Endodermal cell (in vitro differentiated cells): ENCODE data around the gene CORO2B. TPM values are rescaled to one million over a fixed set of nuclear protein-coding genes. Genes with fewer than 3 reads are reported as not detected.
A peak's percentile ranks its signal among the peaks of the same experiment; 100 is the strongest.

Experiments used
- DNase-seq: peaks from one replicate; pipeline ENCODE4 v3.0.0-alpha.2; 2017
- H3K27ac ChIP-seq: 2 replicates; pipeline ENCODE4 v1.5.1; 2013; ENCODE audit warnings: mild to moderate bottlenecking, low read depth, low read length, moderate library complexity
- H3K27me3 ChIP-seq: 2 replicates; pipeline ENCODE4 v1.6.1; 2013; ENCODE audit warnings: mild to moderate bottlenecking, low read length, moderate library complexity; ENCODE audit not compliant: insufficient read depth, control insufficient read depth, poor library complexity, severe bottlenecking
- H3K36me3 ChIP-seq: 2 replicates; pipeline ENCODE4 v1.7.0; 2013; ENCODE audit warnings: mild to moderate bottlenecking, low read length, moderate library complexity; ENCODE audit not compliant: control insufficient read depth, insufficient read depth
- H3K4me1 ChIP-seq: one replicate; pipeline ENCODE4 v1.7.0; 2013; ENCODE audit warnings: low read length; ENCODE audit not compliant: control insufficient read depth, insufficient read depth
- H3K4me3 ChIP-seq: 2 replicates; pipeline ENCODE4 v1.5.1; 2013; ENCODE audit warnings: mild to moderate bottlenecking, low read length, moderate library complexity
- H3K9ac ChIP-seq: 2 replicates; pipeline ENCODE4 v1.6.1; 2013; ENCODE audit warnings: mild to moderate bottlenecking, low read length, moderate library complexity; ENCODE audit not compliant: poor library complexity, severe bottlenecking; ENCODE audit errors: extremely low read depth
- H3K9me3 ChIP-seq: 2 replicates; pipeline ENCODE4 v1.6.1; 2013; ENCODE audit warnings: mild to moderate bottlenecking, low read length, moderate library complexity; ENCODE audit not compliant: control insufficient read depth
- H3K27ac Mint-ChIP-seq: 2 replicates; pipeline ENCODE4 v1.8.0; 2020; ENCODE audit warnings: mixed read lengths
- H3K27me3 Mint-ChIP-seq: 2 replicates; pipeline ENCODE4 v1.8.0; 2021; ENCODE audit warnings: mild to moderate bottlenecking, mixed read lengths; ENCODE audit not compliant: insufficient read depth
- H3K36me3 Mint-ChIP-seq: 2 replicates; pipeline ENCODE4 v1.8.0; 2020; ENCODE audit warnings: low read depth, mixed read lengths
- H3K4me1 Mint-ChIP-seq: 2 replicates; pipeline ENCODE4 v1.8.0; 2020; ENCODE audit warnings: mixed read lengths
- H3K4me3 Mint-ChIP-seq: 2 replicates; pipeline ENCODE4 v1.8.0; 2020; ENCODE audit warnings: mild to moderate bottlenecking, moderate library complexity, mixed read lengths
- H3K9me3 Mint-ChIP-seq: 2 replicates; pipeline ENCODE4 v1.8.0; 2020; ENCODE audit warnings: mild to moderate bottlenecking, mixed read lengths
- CTCF ChIP-seq: fragments of 200-600 bp; sonication (generic); conservative IDR thresholded peaks from 2 replicates; pipeline ENCODE4 v1.5.0; 2021; ENCODE audit warnings: antibody characterized with exemption, mild to moderate bottlenecking
- WGBS, 2 experiments: methylation state at CpG; one replicate each; pipeline versions ENCODE4 v1.1.5 to v1.1.7; 2013; ENCODE audit warnings: missing lambda C conversion rate in 2 of 2, mixed read lengths in 1 of 2; ENCODE audit not compliant: insufficient coverage in 1 of 2, insufficient read length in 1 of 2; 5-methylcytosine and 5-hydroxymethylcytosine counted together
- total RNA-seq, 2 donors: library from RNA; stranded (reverse); fragmentation: NEBNext Ultra II Directional in 1 of 2; extraction: Animal tissue kit (Norgen Biotek cat#: 25700) in 1 of 2; gene quantifications; 2 replicates in 1 of 2; 3 replicates in 1 of 2; pipeline ENCODE4 v1.2.1, GENCODE V29; 2021

CORO2B gene
- total RNA-seq, 2 donors from 2014 or later, result 1.1 to 1.2 TPM

- DNase-seq, result peak; percentile 12
- H3K9ac ChIP-seq, result no peak overlapping the region
- no peak overlapping the region for H3K27ac Mint-ChIP-seq
- H3K9me3 ChIP-seq, result no peaks in the 10 kb centered on the region
- no peak overlapping the region for H3K4me3 Mint-ChIP-seq
- no peaks in the 10 kb centered on the region for H3K4me1 ChIP-seq
- H3K27ac ChIP-seq, result no peak overlapping the region
- no peak overlapping the region for H3K4me3 ChIP-seq
- WGBS, 2 experiments, result 75 to 84% methylated on average over 5 of the region's 5 CpGs
- H3K27me3 ChIP-seq, result no peaks in the 10 kb centered on the region
- no peaks in the 10 kb centered on the region for H3K9me3 Mint-ChIP-seq
- no peaks in the 10 kb centered on the region for H3K36me3 Mint-ChIP-seq
- peaks cover 23% of the 10 kb centered on the region for H3K4me1 Mint-ChIP-seq
- no peak for TF ChIP-seq CTCF
- peaks cover 3% of the 10 kb centered on the region for H3K27me3 Mint-ChIP-seq
- H3K36me3 ChIP-seq, result no peaks in the 10 kb centered on the region
These were observed 105.7 kb downstream of the CORO2B start for GRCh38 chr15:68684476-68684875.

GRCh38 chr15:68687136-68687735, 108.4 kb downstream of the CORO2B start:
- Mint-ChIP-seq H3K4me3 (no peak overlapping the region), H3K9me3 (no peaks in the 10 kb centered on the region), H3K27me3 (peaks cover 3% of the 10 kb centered on the region), H3K4me1 (peaks cover 5% of the 10 kb centered on the region), H3K36me3 (no peaks in the 10 kb centered on the region), H3K27ac (no peak overlapping the region)
- no peak overlapping the region for H3K4me3 ChIP-seq
- TF ChIP-seq CTCF, result no peak
- H3K27ac ChIP-seq, result no peak overlapping the region
- H3K27me3 ChIP-seq, result no peaks in the 10 kb centered on the region
- H3K36me3 ChIP-seq, result no peaks in the 10 kb centered on the region
- no peaks in the 10 kb centered on the region for H3K9me3 ChIP-seq
- H3K4me1 ChIP-seq, result no peaks in the 10 kb centered on the region
- peak; percentile 5 for DNase-seq
- H3K9ac ChIP-seq, result no peak overlapping the region
- 94 to 96% methylated on average over 3 to 8 of the region's 8 CpGs for WGBS, 2 experiments

GRCh38 chr15:68691705-68692104, 112.9 kb downstream of the CORO2B start:
- Mint-ChIP-seq H3K4me1 (peaks cover 11% of the 10 kb centered on the region), H3K36me3 (no peaks in the 10 kb centered on the region), H3K27ac (no peak overlapping the region), H3K4me3 (no peak overlapping the region), H3K27me3 (peaks cover 3% of the 10 kb centered on the region), H3K9me3 (no peaks in the 10 kb centered on the region)
- TF ChIP-seq CTCF, result no peak
- Histone ChIP-seq H3K4me3 (no peak overlapping the region), H3K9ac (no peak overlapping the region), H3K27ac (no peak overlapping the region), H3K9me3 (no peaks in the 10 kb centered on the region), H3K4me1 (no peaks in the 10 kb centered on the region), H3K36me3 (no peaks in the 10 kb centered on the region), H3K27me3 (no peaks in the 10 kb centered on the region)
- WGBS, 2 experiments, result 78 to 89% methylated on average over 5 to 6 of the region's 6 CpGs
- no peak for DNase-seq
